Measurements from ENCODE around the gene ZNF469.

The ZNF469 gene

DNA sequence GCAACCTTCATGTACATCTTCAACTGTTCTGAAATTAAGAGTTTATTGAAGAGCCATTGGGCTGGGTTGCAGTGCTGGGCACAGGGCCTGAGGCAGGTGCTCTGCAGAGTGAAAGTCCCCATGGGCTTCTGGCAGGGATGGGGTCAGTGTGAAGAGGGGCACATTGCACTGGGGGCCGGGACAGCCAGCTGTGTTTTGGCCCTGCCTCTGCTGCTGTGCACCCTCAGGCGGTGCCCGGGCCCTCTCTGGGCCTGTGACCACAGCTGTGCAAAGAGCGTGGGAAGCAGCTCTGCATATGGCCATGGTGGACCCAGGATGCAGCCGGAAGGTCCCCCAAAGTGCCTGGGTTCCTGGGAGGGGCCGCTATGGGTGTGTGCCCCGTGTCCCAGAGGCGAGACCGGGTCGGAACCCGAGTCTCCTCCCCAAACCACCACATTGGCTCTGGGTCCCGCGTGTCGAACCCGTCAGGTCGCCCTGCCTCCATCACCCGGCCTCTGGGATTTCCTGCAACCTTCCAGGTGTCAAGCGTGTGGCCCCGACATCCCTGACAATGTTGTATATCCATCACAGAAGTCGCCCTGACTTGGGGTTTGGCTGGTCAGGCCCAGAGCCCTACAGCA lies 38.2 kb upstream of the ZNF469 start:
- TF ChIP-seq, protein P1, sequence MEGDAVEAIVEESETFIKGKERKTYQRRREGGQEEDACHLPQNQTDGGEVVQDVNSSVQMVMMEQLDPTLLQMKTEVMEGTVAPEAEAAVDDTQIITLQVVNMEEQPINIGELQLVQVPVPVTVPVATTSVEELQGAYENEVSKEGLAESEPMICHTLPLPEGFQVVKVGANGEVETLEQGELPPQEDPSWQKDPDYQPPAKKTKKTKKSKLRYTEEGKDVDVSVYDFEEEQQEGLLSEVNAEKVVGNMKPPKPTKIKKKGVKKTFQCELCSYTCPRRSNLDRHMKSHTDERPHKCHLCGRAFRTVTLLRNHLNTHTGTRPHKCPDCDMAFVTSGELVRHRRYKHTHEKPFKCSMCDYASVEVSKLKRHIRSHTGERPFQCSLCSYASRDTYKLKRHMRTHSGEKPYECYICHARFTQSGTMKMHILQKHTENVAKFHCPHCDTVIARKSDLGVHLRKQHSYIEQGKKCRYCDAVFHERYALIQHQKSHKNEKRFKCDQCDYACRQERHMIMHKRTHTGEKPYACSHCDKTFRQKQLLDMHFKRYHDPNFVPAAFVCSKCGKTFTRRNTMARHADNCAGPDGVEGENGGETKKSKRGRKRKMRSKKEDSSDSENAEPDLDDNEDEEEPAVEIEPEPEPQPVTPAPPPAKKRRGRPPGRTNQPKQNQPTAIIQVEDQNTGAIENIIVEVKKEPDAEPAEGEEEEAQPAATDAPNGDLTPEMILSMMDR (conservative IDR thresholded peaks at IDR 0.05; ENCODE audit: control insufficient read depth, insufficient read depth, low read depth, low read length), result no peak
- H3K4me3 ChIP-seq (ENCODE audit: control insufficient read depth, low read depth, low read length), result no peak overlapping the region
- no peak for DNase-seq (ENCODE audit: low read depth)

DNA sequence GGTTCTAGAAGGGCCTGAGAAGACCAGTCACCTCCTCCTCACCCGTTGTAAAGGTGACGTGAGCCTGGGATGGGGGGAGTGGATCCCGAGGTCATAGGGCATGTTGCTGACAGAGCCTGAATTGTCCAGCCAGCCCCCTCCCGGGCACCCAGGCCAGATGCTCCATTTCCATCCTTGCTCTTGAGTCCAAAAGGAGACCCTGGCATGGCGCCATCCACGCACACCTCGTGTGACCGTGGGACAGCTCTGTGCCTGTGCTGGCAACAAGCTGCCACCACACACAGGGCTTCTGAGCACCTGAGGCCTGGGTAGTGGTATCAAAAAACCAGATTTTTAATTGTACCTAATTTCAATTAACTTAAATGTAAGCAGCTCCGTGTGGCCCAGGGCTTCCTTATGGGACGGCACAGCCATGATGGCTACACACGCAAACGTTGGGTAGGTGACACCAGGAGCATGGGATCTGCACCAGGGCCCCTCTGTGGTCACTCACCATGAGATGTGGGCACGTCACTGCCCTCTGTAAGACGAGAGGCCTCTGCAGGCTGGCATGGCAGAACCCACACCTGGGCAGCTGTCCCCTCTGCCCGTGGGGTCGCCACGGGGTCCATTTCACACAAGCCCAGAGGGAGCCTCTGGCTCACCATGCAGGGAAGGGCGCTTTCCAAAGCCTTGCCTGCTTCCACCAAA lies 37.6 kb upstream of the ZNF469 start:
- no peak for DNase-seq (ENCODE audit: low read depth)
- TF ChIP-seq, protein P1 (conservative IDR thresholded peaks at IDR 0.05; ENCODE audit: control insufficient read depth, insufficient read depth, low read depth, low read length), result no peak
- H3K4me3 ChIP-seq (ENCODE audit: control insufficient read depth, low read depth, low read length), result no peak overlapping the region

DNA sequence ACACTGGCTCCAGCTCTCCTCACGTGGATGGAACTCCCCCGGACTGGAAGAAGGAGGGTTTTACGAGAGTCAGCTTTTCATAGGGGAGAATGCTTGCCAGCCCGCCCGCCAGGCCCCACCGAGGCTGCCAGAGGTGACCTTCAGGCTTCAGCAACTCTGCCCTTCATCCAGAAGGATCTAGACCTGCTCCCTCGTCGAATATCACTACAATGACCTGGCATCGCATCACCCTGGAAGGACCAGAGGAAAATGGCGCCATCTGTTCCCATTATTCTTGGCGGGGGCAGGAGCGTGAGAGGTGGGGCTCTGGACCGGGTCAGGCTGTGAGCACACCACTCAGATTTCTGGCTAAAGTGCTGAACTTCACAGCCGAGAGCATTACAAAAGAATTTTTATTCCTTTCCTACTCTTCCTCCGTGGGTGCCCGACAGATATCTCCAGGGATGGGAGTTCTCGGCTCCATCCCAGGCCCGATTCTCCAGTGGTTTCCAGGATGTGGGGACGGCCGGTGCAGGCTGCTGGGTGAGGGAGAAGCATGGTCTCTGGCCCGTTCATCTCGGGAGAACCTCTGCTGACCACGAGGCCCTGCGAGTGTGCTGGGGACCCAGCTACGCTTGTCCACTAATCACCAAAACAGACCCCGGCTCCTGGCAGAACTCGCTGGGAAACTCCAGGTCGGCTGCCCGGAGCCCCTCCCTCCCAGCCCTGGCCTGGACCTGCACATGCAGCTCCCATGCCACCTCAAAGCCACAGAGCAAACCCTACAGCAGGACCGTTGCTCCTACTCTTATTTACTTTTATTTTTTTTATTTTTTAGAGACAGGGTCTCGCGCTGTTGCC lies 36.8 kb upstream of the ZNF469 start:
- H3K4me3 ChIP-seq (ENCODE audit: control insufficient read depth, low read depth, low read length), result no peak overlapping the region
- DNase-seq (ENCODE audit: low read depth), result no peak
- TF ChIP-seq, protein P1 (conservative IDR thresholded peaks at IDR 0.05; ENCODE audit: control insufficient read depth, insufficient read depth, low read depth, low read length), result no peak

DNA sequence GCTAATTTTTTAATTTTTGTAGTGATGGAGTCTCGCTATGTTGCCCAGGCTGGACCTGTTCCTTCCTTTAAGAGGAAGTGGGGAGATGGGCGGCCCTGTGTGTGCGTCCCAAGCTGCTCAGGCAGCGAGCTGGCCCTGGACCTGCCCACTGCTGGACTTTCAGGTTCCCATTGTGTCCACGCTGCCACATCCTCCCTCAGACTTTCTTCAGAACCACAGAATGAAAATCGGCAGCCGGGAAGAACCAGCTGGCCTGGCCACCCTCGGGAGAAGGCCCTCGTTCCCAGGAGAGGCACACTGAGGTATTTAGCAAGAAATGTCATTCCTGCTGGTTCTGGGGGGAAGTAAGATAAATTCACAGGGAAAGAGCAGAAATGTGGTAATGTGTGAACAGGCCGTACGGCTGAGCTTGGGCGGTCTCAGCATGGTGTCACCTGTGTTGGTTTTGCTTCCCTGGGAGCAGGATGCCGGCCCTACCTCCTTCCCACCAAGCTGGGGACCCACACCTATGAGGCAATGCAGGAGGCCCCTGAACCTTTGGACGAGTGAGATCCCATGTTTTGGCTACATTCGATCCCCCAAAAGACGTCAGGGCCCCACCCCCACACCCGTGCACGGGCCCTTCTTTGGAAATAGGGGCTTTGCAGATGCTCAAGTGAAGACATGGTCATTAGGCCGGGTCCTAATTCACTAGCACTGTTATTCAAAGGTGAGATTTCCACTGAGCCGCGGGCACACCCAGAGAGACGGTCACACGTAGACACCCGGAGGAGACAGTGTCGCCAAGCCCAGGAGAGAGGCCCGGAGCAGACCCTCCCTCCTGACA lies 35.9 kb upstream of the ZNF469 start:
- DNase-seq (ENCODE audit: low read depth), result no peak
- no peak overlapping the region for H3K4me3 ChIP-seq (ENCODE audit: control insufficient read depth, low read depth, low read length)
- TF ChIP-seq, protein P1 (conservative IDR thresholded peaks at IDR 0.05; ENCODE audit: control insufficient read depth, insufficient read depth, low read depth, low read length), result no peak

DNA sequence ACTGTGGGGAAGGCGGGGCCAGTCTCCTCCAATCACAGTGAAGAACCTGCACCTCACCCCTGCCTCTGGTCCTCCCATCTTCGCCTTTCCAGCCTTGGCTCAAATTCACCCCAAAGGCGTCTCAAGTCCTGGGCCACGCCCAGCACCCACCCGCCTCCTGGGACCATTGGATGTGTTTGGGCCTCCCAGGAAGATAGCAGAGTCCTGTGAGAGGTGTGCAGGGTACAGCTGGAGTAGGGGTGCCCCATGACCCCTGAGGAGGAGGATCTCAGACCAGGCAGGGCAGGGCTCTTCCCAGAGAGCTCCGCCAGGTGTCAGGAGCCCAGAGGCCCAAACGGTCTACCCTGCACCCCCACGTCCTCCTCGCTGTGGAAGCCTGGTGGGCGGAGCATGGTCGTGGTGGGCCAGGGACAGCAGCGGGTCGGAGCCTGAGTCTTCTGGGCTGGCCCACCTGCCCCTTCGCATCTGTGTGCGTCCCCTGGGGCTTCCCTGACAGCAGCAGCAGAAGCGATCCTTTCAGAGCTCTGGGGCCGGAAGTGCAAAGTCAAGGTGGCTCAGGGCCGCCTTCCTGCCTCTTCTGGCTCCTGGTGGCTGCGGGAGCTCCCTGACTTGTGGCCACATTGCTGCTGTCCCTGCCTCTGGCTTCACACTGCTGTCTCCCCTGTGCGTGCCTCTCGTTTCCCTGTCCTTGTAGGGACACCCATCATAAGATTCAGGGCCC lies 34.9 kb upstream of the ZNF469 start:
- H3K4me3 ChIP-seq (ENCODE audit: control insufficient read depth, low read depth, low read length), result no peak overlapping the region
- DNase-seq (ENCODE audit: low read depth), result no peak
- TF ChIP-seq, protein P1 (conservative IDR thresholded peaks at IDR 0.05; ENCODE audit: control insufficient read depth, insufficient read depth, low read depth, low read length), result no peak

All from fibroblast of mammary gland (primary cell).